A673 (cell line): ENCODE data around the gene NOMO2.
"Not testable (repeated sequence)": the region's sequence is repeated elsewhere in the genome, so short reads cannot be mapped to it uniquely, and the experiment has no call there.

Source experiments
- CTCF ChIP-seq: fragments of 300-800, 200-600 bp; sonication (generic); conservative IDR thresholded peaks from 2 replicates; pipeline ENCODE4 v1.5.1; 2017; ENCODE audit warnings: low read depth, mild to moderate bottlenecking, antibody characterized with exemption, low read length, moderate library complexity, mixed read lengths
- EZH2 ChIP-seq: fragments of 200-600 bp; sonication (generic); IDR thresholded peaks from 2 replicates; pipeline ENCODE4 v1.6.1; 2017; ENCODE audit warnings: borderline replicate concordance, low read depth, mild to moderate bottlenecking, mixed read lengths, antibody characterized with exemption, low read length; ENCODE audit not compliant: poor library complexity, severe bottlenecking

- TF ChIP-seq CTCF, EZH2: not testable (repeated sequence)
Observed at GRCh38 chr16:18593904-18594303, 32.0 kb upstream of the NOMO2 start.
